T1000 (cell line): Measurements from ENCODE around the gene THAP8.

Source experiments
- DNase-seq: peaks from one replicate; lab custom pipeline; 2025; ENCODE audit warnings: mixed read lengths; lab: John Stamatoyannopoulos, UW

Gene THAP8

GRCh38 chr19:35995048-35995993, 58.8 kb downstream of the THAP8 start, which contains the start of gene SDHAF1:
TSS of gene SDHAF1 (plus strand) at chr19:35995188. CDS start at chr19:35995275, 87 bp downstream.
- peak; percentile 90 for DNase-seq

- DNase-seq, result no peak
Measured at GRCh38 chr19:35993923-35994598, 60.0 kb downstream of the THAP8 start.

DNA sequence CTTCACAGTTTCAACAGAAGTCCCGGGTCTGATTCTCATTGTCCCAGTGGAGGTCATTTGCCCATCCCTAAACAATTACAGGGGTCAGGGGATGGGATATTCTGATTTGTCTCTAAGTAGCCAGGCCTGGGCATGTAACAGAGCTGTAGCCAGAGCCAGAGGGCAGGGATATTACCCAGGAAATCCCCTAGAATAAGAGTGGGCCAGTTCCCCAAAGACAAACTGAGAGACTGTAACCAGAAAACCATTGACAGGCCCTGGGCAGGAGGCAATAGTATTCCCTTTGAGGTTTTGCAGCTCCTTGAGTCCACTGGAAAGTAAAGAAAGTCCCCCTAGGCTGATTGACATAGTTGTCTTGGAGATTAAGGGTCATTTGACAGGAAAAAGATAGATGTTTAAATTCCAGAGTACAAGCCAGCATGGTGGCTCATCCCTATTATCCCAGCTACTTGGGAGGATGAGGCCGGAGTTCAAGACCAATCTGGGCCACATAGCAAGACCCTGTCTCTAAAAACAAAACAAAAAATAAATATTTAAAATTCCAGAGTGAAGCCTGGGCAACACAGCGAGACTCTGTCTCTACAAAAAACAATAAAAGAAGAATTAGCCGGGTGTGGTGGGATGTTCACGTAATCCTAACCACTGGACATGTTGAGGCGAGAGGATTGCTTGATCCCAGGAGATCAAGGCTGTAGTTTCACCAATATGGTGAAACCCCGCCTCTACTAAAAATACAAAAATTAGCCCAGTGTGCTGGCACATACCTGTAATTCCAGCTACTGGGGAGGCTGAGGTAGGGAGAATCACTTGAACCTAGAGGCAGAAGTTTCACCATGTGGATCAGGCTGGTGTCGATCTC, 60.9 kb downstream of the THAP8 start:
- no peak for DNase-seq

DNA sequence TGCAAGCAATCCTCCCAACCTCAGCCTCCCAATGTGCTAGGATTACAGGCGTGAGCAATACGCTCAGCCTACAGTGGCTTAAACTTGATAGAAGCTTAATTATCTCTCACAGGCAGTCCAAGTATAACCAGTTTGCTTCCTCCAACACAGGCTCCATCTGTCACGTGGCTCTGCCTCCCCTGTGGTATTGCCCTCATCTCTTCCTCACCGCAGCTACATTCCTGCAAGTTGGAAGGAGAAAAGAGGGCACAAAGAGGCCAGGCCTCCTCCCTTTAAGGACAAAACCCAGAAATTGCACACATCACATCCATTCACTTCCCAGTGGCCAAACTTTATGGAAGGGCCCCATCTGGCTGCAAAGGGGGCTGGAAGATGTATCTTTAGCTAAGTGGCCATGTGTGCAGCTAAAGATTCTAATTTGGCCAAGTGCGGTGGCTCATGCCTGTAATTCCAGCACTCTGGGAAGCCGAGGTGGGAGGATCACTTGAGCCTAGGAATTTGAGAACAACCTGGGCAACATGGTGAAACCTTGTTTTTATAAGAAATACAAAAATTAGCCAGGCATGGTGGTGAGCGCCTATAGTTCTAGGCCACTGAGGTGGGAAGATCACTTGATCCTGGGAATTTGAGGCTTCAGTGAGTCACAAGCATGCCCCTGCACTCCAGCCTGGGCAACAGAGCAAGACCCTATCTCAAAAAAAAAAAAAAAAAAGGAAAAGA, 62.2 kb downstream of the THAP8 start:
- DNase-seq, result no peak

DNA sequence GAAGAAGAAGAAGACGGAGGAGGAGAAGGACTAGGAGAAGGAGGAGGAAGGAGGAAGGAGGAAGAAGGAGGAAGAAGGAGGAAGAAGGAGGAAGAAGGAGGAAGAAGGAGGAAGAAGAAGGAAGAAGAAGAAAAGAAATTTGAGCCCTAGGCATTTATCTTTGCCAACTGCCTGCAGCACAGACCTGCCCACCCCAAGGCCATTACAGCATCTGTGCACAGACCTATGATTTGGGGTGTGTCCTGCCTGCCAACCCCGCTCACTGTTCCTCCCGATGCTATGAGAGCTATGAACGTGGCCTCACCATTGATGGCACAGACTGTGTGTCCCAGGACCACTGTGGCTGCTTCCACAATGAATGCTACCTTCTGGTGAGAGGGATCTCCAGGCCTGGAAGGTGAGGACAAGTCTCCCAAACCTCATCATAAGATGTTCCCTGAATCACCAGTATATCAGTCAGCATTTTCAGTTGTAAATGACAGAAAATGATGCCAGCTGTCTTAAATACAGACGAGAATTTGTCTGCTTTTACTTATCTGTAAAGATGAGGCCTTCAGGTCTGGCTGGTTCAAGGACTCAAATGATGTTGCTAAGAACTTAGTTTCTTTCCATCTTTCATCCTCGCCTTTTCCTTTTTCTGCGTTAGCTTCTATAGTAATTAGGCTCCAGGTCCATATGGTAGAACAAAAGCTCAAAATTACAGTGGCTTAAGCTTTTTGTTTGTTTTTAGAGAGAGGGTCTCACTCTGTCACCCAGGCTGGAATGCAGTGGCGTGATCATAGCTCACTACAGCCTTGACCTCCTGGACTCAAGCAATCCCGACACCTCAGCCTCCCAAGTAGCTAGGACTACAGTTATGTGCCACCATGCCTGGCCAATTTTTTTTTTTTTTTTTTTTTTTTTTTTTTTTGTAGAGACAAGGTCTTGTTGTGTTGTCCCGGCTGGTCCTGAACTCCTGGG, 63.0 kb downstream of the THAP8 start:
- DNase-seq, result no peak

- no peak for DNase-seq
Measured at GRCh38 chr19:35990156-35990555, 63.9 kb downstream of the THAP8 start.

DNA sequence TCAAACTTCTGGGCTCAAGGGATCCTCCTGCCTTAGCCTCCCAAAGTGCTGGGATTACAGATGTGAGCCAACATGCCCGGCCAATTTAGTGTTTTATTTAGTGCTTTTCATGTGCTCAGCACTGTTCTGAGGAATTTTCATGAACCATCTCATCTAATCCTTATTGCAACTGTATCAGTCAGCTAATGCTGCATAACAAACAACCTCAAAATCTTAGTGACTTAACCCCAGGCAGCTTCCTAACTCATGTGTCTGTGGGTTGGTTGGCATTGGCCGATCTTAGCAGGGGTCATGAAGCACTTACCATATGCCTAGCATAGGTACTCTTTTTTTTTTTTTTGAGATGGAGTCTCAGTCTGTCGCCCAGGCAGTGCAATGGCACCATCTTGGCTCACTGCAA, 65.3 kb downstream of the THAP8 start:
- no peak for DNase-seq

DNA sequence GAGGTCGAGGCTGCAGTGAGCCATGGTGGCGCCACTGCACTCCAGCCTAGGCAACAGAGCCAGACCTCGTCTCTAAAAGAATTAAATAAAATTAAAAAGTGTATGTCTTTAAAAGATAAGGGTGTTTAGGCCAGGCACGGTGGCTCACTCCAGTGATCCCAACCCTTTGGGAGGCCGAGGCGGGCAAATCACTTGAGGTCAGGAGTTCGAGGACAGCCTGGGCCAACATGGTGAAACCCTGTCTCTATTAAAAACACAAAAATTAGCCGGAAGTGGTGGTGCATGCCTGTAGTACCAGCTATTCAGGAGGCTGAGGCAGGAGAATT, 66.6 kb downstream of the THAP8 start:
- no peak for DNase-seq

DNA sequence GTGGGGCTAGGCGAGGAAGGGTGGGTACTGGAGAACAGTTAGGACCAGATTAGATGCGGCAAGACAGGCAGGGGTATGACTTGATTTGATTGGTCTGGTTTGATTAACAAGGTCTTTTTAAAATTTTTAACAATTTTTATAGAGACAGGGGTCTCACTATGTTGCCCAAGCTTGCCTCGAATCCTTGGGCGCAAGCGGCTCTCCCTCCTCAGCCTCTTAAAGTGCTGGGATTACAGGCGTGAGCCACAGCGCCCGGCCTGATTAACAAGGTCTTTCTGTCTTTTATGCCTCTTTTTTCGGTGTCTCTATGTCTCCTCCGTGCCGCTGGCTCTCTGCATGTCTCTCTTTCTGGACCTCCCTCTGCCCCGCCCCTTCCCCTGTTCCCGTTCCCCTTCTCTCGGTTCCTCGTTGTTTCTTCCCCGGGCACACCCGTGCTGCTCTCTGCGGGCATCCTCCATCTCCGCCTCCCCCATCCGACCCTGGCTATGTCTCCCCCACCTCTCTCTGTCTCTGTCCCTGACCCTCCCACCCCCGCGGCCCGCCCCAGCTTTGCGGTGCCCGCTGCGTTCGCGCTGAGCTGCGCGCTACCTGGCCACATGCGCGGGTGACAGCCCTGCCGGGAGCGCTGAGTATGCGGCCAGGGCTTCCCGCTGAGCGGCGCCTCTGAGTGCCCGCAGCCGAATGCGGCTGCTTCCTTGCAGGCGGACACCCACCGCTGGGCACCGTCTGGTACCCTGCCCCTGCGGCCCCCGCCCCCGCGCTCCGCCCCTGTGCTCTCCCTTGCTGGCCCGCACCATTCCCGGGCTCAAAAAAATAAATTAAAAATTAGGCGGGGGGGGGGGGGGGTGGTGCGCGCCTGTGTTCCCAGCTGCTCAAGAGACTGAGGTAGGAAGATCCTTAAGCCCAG, 67.2 kb downstream of the THAP8 start:
- DNase-seq, result no peak

DNA sequence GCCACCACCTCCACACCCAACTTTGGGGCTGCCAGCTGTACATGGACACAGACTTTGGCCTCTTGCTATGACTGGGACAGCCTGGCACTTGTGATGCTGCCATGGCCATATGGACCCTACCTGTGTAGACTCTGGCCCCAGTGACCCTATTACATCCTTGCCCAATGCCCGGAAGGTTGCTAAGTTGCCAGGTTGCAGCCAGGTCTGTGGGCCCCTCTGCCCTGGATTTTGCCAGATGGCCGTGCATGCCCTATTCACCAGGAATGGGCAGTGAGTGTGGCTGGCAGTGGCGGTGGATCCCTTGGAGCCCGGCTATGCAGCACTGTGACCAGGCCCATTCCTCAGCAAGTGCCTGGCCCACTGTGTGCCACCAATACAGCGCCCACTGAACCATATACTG, 68.0 kb downstream of the THAP8 start:
- no peak for DNase-seq
